Measurements from ENCODE around the gene TRIM13.
"Not testable (repeated sequence)": the region's sequence is repeated elsewhere in the genome, so short reads cannot be mapped to it uniquely, and the experiment has no call there.

- TF ChIP-seq CTCF (IDR thresholded peaks at IDR 0.05; ENCODE audit: low read depth, low read length); MYC (IDR thresholded peaks at IDR 0.05; ENCODE audit: low read depth, low read length); POLR2A (IDR thresholded peaks at IDR 0.05; ENCODE audit: extremely low read depth, insufficient read length); MAX (IDR thresholded peaks at IDR 0.05; ENCODE audit: low read depth, low read length): not testable (repeated sequence)
These were observed 6.2 kb upstream of the TRIM13 start for GRCh38 chr13:49990612-49991011.

Data from NB4 (cell line).